Neuronal stem cell (in vitro differentiated cells): ENCODE measurements around the gene ASF1B.
A peak's percentile ranks its signal among the peaks of the same experiment; 100 is the strongest.

Experiments
- DNase-seq: peaks from one replicate; pipeline ENCODE4 v3.0.0-alpha.2; 2013; ENCODE audit warnings: low spot score
- H2AFZ ChIP-seq: one replicate; pipeline ENCODE4 v1.6.1; 2013; ENCODE audit warnings: mild to moderate bottlenecking, low read length, inconsistent platforms
- H2AK5ac ChIP-seq: 2 replicates; pipeline ENCODE4 v1.6.1; 2013; ENCODE audit warnings: low read depth, mild to moderate bottlenecking, inconsistent platforms, low read length, moderate library complexity, mixed read lengths
- H2BK120ac ChIP-seq: 2 replicates; pipeline ENCODE4 v1.6.1; 2013; ENCODE audit warnings: low read depth, mild to moderate bottlenecking, inconsistent platforms, low read length, moderate library complexity, mixed read lengths
- H2BK12ac ChIP-seq: one replicate; pipeline ENCODE4 v1.6.1; 2013; ENCODE audit warnings: low read length, inconsistent platforms
- H2BK15ac ChIP-seq: 2 replicates; pipeline ENCODE4 v1.6.1; 2013; ENCODE audit warnings: mild to moderate bottlenecking, low read length, inconsistent platforms, mixed read lengths
- H2BK5ac ChIP-seq: one replicate; pipeline ENCODE4 v1.6.1; 2013; ENCODE audit warnings: inconsistent platforms, mild to moderate bottlenecking, low read length, moderate library complexity
- H3K14ac ChIP-seq: one replicate; pipeline ENCODE4 v1.6.1; 2013; ENCODE audit warnings: low read length, inconsistent platforms
- H3K18ac ChIP-seq: 2 replicates; pipeline ENCODE4 v1.6.1; 2013; ENCODE audit warnings: low read length, inconsistent platforms
- H3K23ac ChIP-seq: 2 replicates; pipeline ENCODE4 v1.6.1; 2013; ENCODE audit warnings: low read depth, mild to moderate bottlenecking, mixed read lengths, low read length, inconsistent platforms; ENCODE audit not compliant: poor library complexity
- H3K27ac ChIP-seq: replicated peaks from 3 replicates; pipeline ENCODE4 v1.5.1; 2013; ENCODE audit warnings: low read length, inconsistent platforms
- H3K27me3 ChIP-seq, 3 experiments: 2 replicates each; pipeline ENCODE4 v1.6.1; 2013; ENCODE audit warnings: low read length in 3 of 3, mild to moderate bottlenecking in 2 of 3, inconsistent platforms in 1 of 3, low read depth in 1 of 3, mixed read lengths in 1 of 3, moderate library complexity in 1 of 3; ENCODE audit not compliant: control insufficient read depth in 3 of 3, insufficient read depth in 3 of 3
- H3K36me3 ChIP-seq, 2 donors: replicated peaks in 1 of 2; 2 replicates each; pipeline ENCODE4 v1.6.1; 2013; ENCODE audit warnings: low read length in 2 of 2; ENCODE audit not compliant: control insufficient read depth in 2 of 2, insufficient read depth in 2 of 2
- H3K4ac ChIP-seq: 2 replicates; pipeline ENCODE4 v1.6.1; 2013; ENCODE audit warnings: inconsistent platforms, mild to moderate bottlenecking, low read length, moderate library complexity
- H3K4me1 ChIP-seq, 2 donors: 1 replicate in 1 of 2; 2 replicates in 1 of 2; pipeline ENCODE4 v1.6.1; 2013; ENCODE audit warnings: low read length in 2 of 2, low read depth in 1 of 2; ENCODE audit not compliant: control insufficient read depth in 2 of 2, insufficient read depth in 1 of 2
- H3K4me2 ChIP-seq: one replicate; pipeline ENCODE4 v1.6.1; 2013; ENCODE audit warnings: mild to moderate bottlenecking, low read length, inconsistent platforms; ENCODE audit not compliant: insufficient read depth, poor library complexity, severe bottlenecking
- H3K4me3 ChIP-seq, 2 donors: 2 replicates each; pipeline ENCODE4 v1.5.1; 2013; ENCODE audit warnings: low read length in 2 of 2, mild to moderate bottlenecking in 2 of 2, inconsistent platforms in 1 of 2, moderate library complexity in 1 of 2
- H3K79me1 ChIP-seq: one replicate; pipeline ENCODE4 v1.6.1; 2013; ENCODE audit warnings: low read depth, mild to moderate bottlenecking, inconsistent platforms, low read length, moderate library complexity
- H3K9ac ChIP-seq: one replicate; pipeline ENCODE4 v1.6.1; 2013; ENCODE audit warnings: mild to moderate bottlenecking, low read depth, low read length, inconsistent platforms; ENCODE audit not compliant: poor library complexity
- H3K9me3 ChIP-seq, 2 donors: replicated peaks in 1 of 2; 2 replicates each; pipeline versions ENCODE3 to v1.6.1; 2013; ENCODE audit warnings: low read length in 2 of 2, mild to moderate bottlenecking in 2 of 2, inconsistent platforms in 1 of 2, low read depth in 1 of 2, mixed read lengths in 1 of 2, moderate library complexity in 1 of 2; ENCODE audit not compliant: control insufficient read depth in 2 of 2, insufficient read depth in 1 of 2
- H4K8ac ChIP-seq: one replicate; pipeline ENCODE4 v1.6.1; 2013; ENCODE audit warnings: low read depth, mild to moderate bottlenecking, inconsistent platforms, low read length, moderate library complexity
- H4K91ac ChIP-seq: one replicate; pipeline ENCODE4 v1.6.1; 2013; ENCODE audit warnings: low read length, low read depth, mild to moderate bottlenecking, inconsistent platforms; ENCODE audit not compliant: poor library complexity
- WGBS, 2 donors: extraction: QIAGEN DNeasy Blood & Tissue Kit; methylation state at CpG; one replicate each; pipeline ENCODE4 v1.1.7; 2013; ENCODE audit warnings: missing lambda C conversion rate in 2 of 2, mixed read lengths in 1 of 2; ENCODE audit not compliant: insufficient read length in 2 of 2, insufficient replicate concordance in 1 of 2; ENCODE audit errors: extremely low coverage in 2 of 2; 5-methylcytosine and 5-hydroxymethylcytosine counted together

ASF1B gene

DNA sequence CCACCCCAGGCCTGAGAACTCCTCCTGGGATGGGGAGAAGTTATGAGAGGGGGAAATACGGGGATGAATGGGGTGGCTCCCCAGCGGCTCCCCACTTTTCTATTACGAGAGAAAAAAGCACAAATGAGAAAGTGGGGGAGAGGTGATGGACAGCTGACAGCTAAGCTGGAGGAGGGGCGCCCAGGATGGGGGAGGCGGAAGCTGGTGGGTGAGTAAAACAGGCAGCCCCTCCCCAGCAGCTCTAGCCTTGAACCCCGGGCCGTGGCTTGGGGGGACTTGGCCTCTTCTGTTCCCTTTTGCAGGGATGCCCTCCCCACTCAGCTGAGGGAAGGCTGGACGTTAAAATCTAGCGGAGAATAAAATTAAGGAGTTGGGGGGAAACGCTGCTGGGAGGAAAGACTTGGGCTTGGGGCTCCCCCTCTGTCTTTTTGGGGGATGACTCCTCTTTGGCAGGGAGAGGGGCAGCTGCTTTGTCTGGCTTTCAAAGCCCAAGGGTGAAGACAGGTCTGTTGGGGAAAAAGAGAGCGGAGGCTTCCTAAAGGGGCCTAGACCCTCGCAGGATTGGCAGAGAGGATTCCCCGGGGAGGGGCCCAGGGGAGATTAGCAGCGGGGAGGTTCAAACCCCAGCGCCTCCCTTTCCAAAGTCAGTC lies 44.5 kb downstream of the ASF1B start:
- no peak overlapping the region for H3K9ac ChIP-seq
- peak overlapping the region in 1 of 2 donors; percentile 86 for H3K4me3 ChIP-seq
- peaks cover 0 to 4% (median 0%) of the 10 kb centered on the region in 3 experiments for H3K27me3 ChIP-seq
- H3K4ac ChIP-seq, result no peak overlapping the region
- H3K18ac ChIP-seq, result peak overlapping the region; percentile 54
- H3K4me1 ChIP-seq, result peaks cover 3 to 4% of the 10 kb centered on the region in 2 donors
- peak overlapping the region; percentile 66 for H2BK5ac ChIP-seq
- no peak overlapping the region for H2BK120ac ChIP-seq
- H2AFZ ChIP-seq, result peak overlapping the region; percentile 96
- peaks cover 18 to 38% of the 10 kb centered on the region in 2 donors for H3K36me3 ChIP-seq
- H3K23ac ChIP-seq, result no peak overlapping the region
- H3K4me2 ChIP-seq, result peak overlapping the region; percentile 83
- WGBS, 2 donors, result no CpG with 5 or more reads among the region's 15 CpGs
- no peak overlapping the region for H3K14ac ChIP-seq
- H3K27ac ChIP-seq, result no peak overlapping the region
- H2BK15ac ChIP-seq, result no peak overlapping the region
- peak; percentile 21 for DNase-seq
- peak overlapping the region; percentile 96 for H2AK5ac ChIP-seq
- no peak overlapping the region for H2BK12ac ChIP-seq
- no peak overlapping the region for H4K91ac ChIP-seq
- no peak overlapping the region for H4K8ac ChIP-seq
- H3K79me1 ChIP-seq, result peaks cover 4% of the 10 kb centered on the region
- peaks cover 11% of the 10 kb centered on the region in 2 donors for H3K9me3 ChIP-seq

DNA sequence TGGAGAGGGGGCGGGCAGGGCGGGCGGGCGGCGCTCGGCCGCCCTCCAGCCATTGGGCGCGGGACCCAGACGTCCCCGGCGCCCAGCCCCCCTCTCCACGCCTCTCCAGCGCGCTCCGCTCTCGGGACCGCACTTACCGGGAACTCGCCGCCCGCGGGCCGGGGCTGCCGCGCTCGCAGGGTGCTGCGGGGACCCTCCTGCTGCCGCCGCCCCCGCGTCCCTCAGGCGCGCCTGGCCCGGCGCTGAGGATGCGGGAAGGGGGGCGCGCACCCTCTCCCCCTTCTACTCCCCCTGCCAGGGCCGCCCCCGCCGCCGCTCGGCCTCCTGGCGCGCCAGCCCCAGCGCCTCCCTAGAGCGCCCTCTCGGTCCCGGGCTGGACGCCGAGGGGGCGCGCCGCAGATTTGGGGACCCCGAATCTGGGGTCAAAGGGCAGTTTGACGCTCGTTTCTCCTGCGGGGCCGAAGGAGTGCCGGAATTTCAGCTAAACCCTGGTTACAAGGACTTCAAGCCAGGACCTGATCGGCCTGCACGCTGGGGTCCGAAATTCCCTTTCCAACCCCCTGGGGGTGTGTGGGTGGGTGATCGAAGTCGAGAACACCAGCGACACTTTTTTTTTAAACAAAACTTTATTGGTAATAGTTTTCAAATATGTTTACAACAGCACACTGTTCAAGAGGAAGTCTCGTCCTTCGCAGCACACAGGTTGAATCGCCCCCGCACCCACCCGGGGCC lies 45.1 kb downstream of the ASF1B start:
- Histone ChIP-seq H3K36me3 (peaks cover 14 to 38% of the 10 kb centered on the region in 2 donors), H3K4me2 (peak overlapping the region; percentile 83), H2BK120ac (no peak overlapping the region), H3K9me3 (peaks cover 11% of the 10 kb centered on the region in 2 donors), H2AK5ac (peak overlapping the region; percentile 96), H3K79me1 (peaks cover 4% of the 10 kb centered on the region), H3K14ac (no peak overlapping the region), H4K8ac (peak overlapping the region; percentile 43), H2BK15ac (peak overlapping the region; percentile 97), H3K4me3 (peak overlapping the region; percentile 79 to 86), H2BK12ac (peak overlapping the region; percentile 84), H3K23ac (peak overlapping the region; percentile 65), H3K4ac (peak overlapping the region; percentile 76), H2BK5ac (peak overlapping the region; percentile 66), H3K9ac (peak overlapping the region; percentile 81), H3K4me1 (peaks cover 3 to 4% of the 10 kb centered on the region in 2 donors), H3K27me3 (peaks cover 0 to 4% (median 0%) of the 10 kb centered on the region in 3 experiments), H2AFZ (peak overlapping the region; percentile 96), H3K27ac (peak overlapping the region; percentile 81), H3K18ac (peak overlapping the region; percentile 95), H4K91ac (no peak overlapping the region)
- WGBS, 2 donors, result no CpG with 5 or more reads among the region's 72 CpGs
- peak; percentile 78 for DNase-seq

DNA sequence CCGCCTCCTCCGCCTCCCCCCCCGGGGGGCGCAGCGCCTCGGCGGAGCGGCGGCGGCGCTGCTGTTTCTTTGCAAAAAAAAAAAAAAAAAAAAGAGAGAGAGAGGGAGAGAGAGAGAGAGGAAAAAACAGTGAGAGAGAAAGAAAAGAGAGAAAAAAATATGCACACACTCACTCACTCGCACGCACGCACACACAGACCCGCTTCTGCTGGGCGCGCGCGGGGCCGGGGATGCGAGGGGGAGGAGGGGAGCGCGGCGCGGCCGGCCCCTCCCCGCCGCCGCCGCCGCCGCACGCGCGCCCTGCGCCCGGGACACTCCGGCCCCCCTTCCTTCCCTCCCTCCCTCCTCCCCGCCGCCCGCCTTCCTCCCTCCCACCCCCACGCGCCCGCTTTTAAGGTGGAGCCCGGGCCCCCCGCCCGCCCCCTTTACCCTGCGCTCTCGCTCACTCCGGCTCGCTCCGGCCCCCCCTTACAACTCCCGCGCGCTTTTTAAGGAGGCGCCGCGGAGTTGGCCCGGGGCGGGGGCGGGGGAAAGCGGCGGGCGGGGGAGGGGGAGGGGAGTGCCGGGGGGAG lies 45.8 kb downstream of the ASF1B start, which contains the start of gene SAMD1:
TSS of gene SAMD1 (minus strand) at position 243 of the 572 bp plus-strand sequence.
- H3K14ac ChIP-seq, result peak within 1 kb of the TSS; percentile 64
- H3K18ac ChIP-seq, result peak within 1 kb of the TSS; percentile 96
- H3K4ac ChIP-seq, result peak within 1 kb of the TSS; percentile 76
- peak within 1 kb of the TSS; percentile 84 for H2BK12ac ChIP-seq
- DNase-seq, result peak; percentile 54
- no peak within 1 kb of the TSS for H2BK120ac ChIP-seq
- peaks cover 4% of the 10 kb centered on the region for H3K79me1 ChIP-seq
- H3K9me3 ChIP-seq, result peaks cover 11% of the 10 kb centered on the region in 2 donors
- H2AK5ac ChIP-seq, result peak within 1 kb of the TSS; percentile 96
- peak within 1 kb of the TSS; percentile 66 for H2BK5ac ChIP-seq
- peak within 1 kb of the TSS; percentile 75 for H3K23ac ChIP-seq
- peaks cover 0 to 4% (median 0%) of the 10 kb centered on the region in 3 experiments for H3K27me3 ChIP-seq
- peak within 1 kb of the TSS; percentile 83 for H3K4me2 ChIP-seq
- no CpG with 5 or more reads among the region's 65 CpGs for WGBS, 2 donors
- peak within 1 kb of the TSS; percentile 86 to 98 for H3K4me3 ChIP-seq
- peaks cover 14 to 37% of the 10 kb centered on the region in 2 donors for H3K36me3 ChIP-seq
- peak within 1 kb of the TSS; percentile 43 for H4K8ac ChIP-seq
- H2BK15ac ChIP-seq, result peak within 1 kb of the TSS; percentile 97
- no peak within 1 kb of the TSS for H4K91ac ChIP-seq
- peak within 1 kb of the TSS; percentile 82 for H3K27ac ChIP-seq
- H2AFZ ChIP-seq, result peak within 1 kb of the TSS; percentile 96
- peak within 1 kb of the TSS; percentile 96 for H3K9ac ChIP-seq
- H3K4me1 ChIP-seq, result peaks cover 3 to 4% of the 10 kb centered on the region in 2 donors
